Prostate gland (tissue), 2 donors: ENCODE measurements around the gene ZNF385B. TPM values are rescaled to one million over a fixed set of nuclear protein-coding genes. Genes with fewer than 3 reads are reported as not detected.

ENCODE experiments used
- DNase-seq: peaks from one replicate; pipeline ENCODE4 v3.0.0-alpha.2; 2019; ENCODE audit warnings: low spot score
- H3K27ac ChIP-seq, 2 donors: fragments of 200-600 bp; sonication (generic); 2 replicates each; pipeline ENCODE4 v1.5.1; 2017 to 2019
- H3K27me3 ChIP-seq: fragments of 200-600 bp; sonication (generic); replicated peaks from 2 replicates; pipeline ENCODE4 v1.5.1; 2019; ENCODE audit not compliant: insufficient read depth
- H3K36me3 ChIP-seq, 2 donors: fragments of 200-600 bp; sonication (generic); 1 replicate in 1 of 2; 2 replicates in 1 of 2; pipeline versions ENCODE4 v1.5.1 to v1.8.1; 2017 to 2019
- H3K4me1 ChIP-seq: fragments of 200-600 bp; sonication (generic); replicated peaks from 2 replicates; pipeline ENCODE4 v1.5.1; 2019
- H3K4me3 ChIP-seq, 2 donors: fragments of 200-600 bp; sonication (generic); 2 replicates each; pipeline ENCODE4 v1.5.1; 2017 to 2019
- H3K9me3 ChIP-seq: fragments of 200-600 bp; sonication (generic); 2 replicates; pipeline ENCODE4 v1.5.1; 2017
- POLR2A ChIP-seq: fragments of 450-650 bp; IDR thresholded peaks from one replicate; pipeline ENCODE4 v1.6.1; 2016; ENCODE audit warnings: antibody characterized with exemption, mild to moderate bottlenecking
- POLR2AphosphoS5 ChIP-seq: sonication (generic); formaldehyde crosslinking; IDR thresholded peaks from one replicate; pipeline ENCODE4 v1.6.1; 2017; ENCODE audit warnings: antibody characterized with exemption
- WGBS: methylation state at CpG from one replicate; pipeline ENCODE4 v1.1.5; 2018; 5-methylcytosine and 5-hydroxymethylcytosine counted together
- intact Hi-C: fragments of 100-400 bp; cut with DNase I; formaldehyde crosslinking; loops from one replicate; pipeline ENCODE4 v1.14.2; 2022
- total RNA-seq, 2 donors: library from RNA; depleted of rRNA; stranded (reverse); fragments of >200 nt; gene quantifications; one replicate each; pipeline ENCODE4 v1.1.0, GENCODE V29; 2016
- TF ChIP-seq, protein P1 (sequence below), 4 experiments: fragments of 200-600 bp in 2 of 4; fragments of 450-650 bp in 2 of 4; sonication (generic) in 2 of 4; IDR thresholded peaks; 1 replicate in 3 of 4; 2 replicates in 1 of 4; pipeline ENCODE4 v1.5.1; 2016 to 2019; ENCODE audit warnings: antibody characterized with exemption in 4 of 4, mild to moderate bottlenecking in 2 of 4, moderate library complexity in 2 of 4

ZNF385B gene
- total RNA-seq, 2 donors from 2014 or later, result 4.9 to 35.7 TPM

DNA sequence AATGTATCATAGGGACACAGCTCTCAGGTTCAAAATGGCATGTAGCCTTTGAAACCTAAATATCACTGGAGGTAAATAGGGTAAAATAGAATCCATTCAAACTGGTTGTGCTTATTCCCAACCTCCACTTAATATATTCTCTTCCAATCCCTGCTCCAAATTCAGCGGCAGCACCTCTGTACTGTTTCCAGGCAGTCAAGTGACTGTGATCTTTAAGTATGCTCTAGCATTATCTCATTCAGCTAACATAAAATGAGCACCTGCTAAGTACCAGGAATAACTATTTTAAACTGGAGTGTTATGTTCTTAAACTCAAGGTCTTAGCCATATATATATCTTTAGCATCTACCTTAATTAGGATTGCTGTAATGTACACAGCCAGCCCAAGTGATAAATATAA, 327.5 kb downstream of the ZNF385B start:
- no peak overlapping the region for H3K27ac ChIP-seq
- TF ChIP-seq POLR2A (no peak), POLR2AphosphoS5 (no peak)
- TF ChIP-seq, protein P1, sequence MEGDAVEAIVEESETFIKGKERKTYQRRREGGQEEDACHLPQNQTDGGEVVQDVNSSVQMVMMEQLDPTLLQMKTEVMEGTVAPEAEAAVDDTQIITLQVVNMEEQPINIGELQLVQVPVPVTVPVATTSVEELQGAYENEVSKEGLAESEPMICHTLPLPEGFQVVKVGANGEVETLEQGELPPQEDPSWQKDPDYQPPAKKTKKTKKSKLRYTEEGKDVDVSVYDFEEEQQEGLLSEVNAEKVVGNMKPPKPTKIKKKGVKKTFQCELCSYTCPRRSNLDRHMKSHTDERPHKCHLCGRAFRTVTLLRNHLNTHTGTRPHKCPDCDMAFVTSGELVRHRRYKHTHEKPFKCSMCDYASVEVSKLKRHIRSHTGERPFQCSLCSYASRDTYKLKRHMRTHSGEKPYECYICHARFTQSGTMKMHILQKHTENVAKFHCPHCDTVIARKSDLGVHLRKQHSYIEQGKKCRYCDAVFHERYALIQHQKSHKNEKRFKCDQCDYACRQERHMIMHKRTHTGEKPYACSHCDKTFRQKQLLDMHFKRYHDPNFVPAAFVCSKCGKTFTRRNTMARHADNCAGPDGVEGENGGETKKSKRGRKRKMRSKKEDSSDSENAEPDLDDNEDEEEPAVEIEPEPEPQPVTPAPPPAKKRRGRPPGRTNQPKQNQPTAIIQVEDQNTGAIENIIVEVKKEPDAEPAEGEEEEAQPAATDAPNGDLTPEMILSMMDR (IDR thresholded peaks at IDR 0.05), result no peak
- intact Hi-C loops, result no loop called here
- WGBS, result 93% methylated on average over 1 of the region's 1 CpG
- no peak overlapping the region for H3K4me3 ChIP-seq
- H3K27me3 ChIP-seq, result no peaks in the 10 kb centered on the region
- H3K4me1 ChIP-seq, result no peaks in the 10 kb centered on the region
- no peaks in the 10 kb centered on the region for H3K36me3 ChIP-seq
- DNase-seq, result no peak
- no peaks in the 10 kb centered on the region for H3K9me3 ChIP-seq

DNA sequence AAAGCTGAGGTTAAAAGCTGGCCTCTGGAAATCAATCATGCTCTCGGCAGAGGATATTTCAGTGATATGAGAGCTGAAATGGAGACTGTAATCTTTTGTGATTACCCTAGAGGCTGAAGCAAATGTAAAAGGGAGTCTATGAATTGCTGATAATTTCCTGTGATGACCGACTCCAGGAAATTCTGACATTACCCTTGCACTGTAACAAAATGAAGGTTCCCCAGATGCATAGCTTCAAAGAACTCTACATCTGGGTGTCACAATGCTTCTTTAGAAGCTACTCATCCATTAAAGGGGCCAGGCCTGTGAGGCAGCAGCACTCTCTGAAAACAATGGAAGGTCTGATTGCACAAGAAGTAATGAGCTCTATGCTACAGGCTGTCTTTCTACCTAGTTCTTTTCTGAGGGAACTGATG, 328.5 kb downstream of the ZNF385B start:
- no peak for DNase-seq
- Histone ChIP-seq H3K4me3 (no peak overlapping the region), H3K27me3 (no peaks in the 10 kb centered on the region), H3K36me3 (no peaks in the 10 kb centered on the region), H3K27ac (no peak overlapping the region), H3K4me1 (no peaks in the 10 kb centered on the region), H3K9me3 (no peaks in the 10 kb centered on the region)
- intact Hi-C loops, result no loop called here
- TF ChIP-seq POLR2A (no peak), POLR2AphosphoS5 (no peak)
- TF ChIP-seq, protein P1 (IDR thresholded peaks at IDR 0.05), result no peak
- 93% methylated on average over 2 of the region's 2 CpGs for WGBS

DNA sequence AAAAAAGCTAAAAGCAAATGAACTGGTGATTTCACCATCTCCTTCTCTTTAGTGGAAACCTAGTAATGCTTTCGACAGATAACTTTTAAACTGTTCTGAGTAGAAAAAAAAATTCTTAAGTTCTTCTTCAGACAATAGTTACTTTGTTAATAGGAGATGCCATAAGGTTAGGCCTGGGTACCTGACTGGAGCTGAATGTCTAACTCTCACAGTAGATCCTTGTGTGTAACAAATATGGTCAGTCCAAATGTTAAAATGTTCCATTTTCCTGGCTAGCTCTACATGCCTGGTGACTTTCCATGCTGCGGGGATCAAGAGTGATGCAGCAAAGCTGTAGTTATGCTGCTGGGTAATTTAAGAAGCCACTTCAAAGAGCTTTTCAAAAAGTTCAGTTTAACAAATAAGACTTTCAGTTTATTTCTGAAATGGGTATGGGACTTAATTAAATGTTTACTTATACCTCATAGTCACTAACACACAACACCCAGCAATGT, 332.8 kb downstream of the ZNF385B start:
- Histone ChIP-seq H3K9me3 (no peaks in the 10 kb centered on the region), H3K27ac (no peak overlapping the region), H3K4me3 (no peak overlapping the region), H3K36me3 (no peaks in the 10 kb centered on the region), H3K27me3 (no peaks in the 10 kb centered on the region), H3K4me1 (no peaks in the 10 kb centered on the region)
- DNase-seq, result no peak
- 74% methylated on average over 2 of the region's 2 CpGs for WGBS
- intact Hi-C loops, result no loop called here
- no peak for TF ChIP-seq POLR2A

DNA sequence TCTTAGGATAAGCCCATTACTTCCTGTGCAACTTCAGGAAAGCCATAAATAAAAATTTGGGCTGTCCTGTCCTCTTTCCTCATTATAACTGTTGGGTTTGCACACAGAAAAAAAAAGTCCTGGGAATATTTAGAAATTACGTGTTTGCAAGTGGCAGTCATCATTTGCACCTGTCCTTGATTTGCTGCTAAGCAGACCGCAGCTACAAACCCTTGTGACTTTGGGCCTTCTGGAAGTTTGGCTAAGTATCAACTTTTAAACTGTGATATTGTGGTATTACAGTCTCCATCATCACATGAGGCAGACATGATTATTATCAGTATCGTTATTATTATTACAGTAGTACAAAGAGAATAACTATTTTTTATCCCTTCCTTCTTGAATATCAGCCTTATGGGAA, 336.1 kb downstream of the ZNF385B start:
- Histone ChIP-seq H3K27ac (no peak overlapping the region), H3K27me3 (no peaks in the 10 kb centered on the region), H3K36me3 (no peaks in the 10 kb centered on the region), H3K4me3 (no peak overlapping the region), H3K4me1 (no peaks in the 10 kb centered on the region), H3K9me3 (no peaks in the 10 kb centered on the region)
- no peak for TF ChIP-seq POLR2A
- TF ChIP-seq, protein P1 (IDR thresholded peaks at IDR 0.05), result no peak
- no peak for TF ChIP-seq POLR2AphosphoS5
- no peak for DNase-seq
- intact Hi-C loops, result no loop called here
- 84% methylated on average over 3 of the region's 3 CpGs for WGBS

DNA sequence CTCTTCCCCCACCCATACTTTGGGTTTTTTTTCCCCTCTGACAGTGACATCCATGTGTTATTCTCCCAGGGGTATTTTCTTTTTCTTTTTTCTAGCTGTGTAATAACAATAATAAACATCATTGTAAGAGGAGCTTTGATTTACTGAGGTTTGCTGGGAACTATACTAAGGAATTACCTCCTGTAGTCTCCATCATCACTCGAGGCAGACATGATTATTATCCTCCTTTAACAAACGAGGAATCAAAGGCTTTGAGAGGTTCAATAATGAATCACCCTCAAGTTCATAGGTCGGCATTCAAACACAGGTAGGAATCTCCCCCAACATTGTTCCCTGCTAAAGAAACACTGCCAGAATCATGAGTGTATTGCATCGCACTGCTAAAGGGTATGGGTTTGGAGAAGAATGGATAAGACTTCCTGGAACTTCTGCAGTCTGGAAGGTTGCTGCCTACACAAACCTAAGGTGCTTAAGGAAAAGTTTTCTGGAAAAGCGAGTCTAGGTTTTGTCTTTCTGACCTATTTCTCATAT, 336.5 kb downstream of the ZNF385B start:
- H3K27me3 ChIP-seq, result no peaks in the 10 kb centered on the region
- no peaks in the 10 kb centered on the region for H3K4me1 ChIP-seq
- no peaks in the 10 kb centered on the region for H3K36me3 ChIP-seq
- H3K27ac ChIP-seq, result no peak overlapping the region
- WGBS, result 67% methylated on average over 5 of the region's 5 CpGs
- DNase-seq, result no peak
- no peak for TF ChIP-seq POLR2AphosphoS5
- TF ChIP-seq, protein P1 (IDR thresholded peaks at IDR 0.05), result no peak
- no peak for TF ChIP-seq POLR2A
- intact Hi-C loops, result no loop called here
- no peaks in the 10 kb centered on the region for H3K9me3 ChIP-seq
- no peak overlapping the region for H3K4me3 ChIP-seq
